IPS DF 4.7 (cell line): ENCODE measurements around the gene BLOC1S4.
"Not testable (repeated sequence)": the region's sequence is repeated elsewhere in the genome, so short reads cannot be mapped to it uniquely, and the experiment has no call there.

Source experiments
- DNase-seq: peaks from one replicate; pipeline ENCODE4 v3.0.0-alpha.2; 2013; ENCODE audit warnings: low spot score; ENCODE audit errors: extremely low read depth

Gene BLOC1S4, protein sequence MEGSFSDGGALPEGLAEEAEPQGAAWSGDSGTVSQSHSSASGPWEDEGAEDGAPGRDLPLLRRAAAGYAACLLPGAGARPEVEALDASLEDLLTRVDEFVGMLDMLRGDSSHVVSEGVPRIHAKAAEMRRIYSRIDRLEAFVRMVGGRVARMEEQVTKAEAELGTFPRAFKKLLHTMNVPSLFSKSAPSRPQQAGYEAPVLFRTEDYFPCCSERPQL

DNA sequence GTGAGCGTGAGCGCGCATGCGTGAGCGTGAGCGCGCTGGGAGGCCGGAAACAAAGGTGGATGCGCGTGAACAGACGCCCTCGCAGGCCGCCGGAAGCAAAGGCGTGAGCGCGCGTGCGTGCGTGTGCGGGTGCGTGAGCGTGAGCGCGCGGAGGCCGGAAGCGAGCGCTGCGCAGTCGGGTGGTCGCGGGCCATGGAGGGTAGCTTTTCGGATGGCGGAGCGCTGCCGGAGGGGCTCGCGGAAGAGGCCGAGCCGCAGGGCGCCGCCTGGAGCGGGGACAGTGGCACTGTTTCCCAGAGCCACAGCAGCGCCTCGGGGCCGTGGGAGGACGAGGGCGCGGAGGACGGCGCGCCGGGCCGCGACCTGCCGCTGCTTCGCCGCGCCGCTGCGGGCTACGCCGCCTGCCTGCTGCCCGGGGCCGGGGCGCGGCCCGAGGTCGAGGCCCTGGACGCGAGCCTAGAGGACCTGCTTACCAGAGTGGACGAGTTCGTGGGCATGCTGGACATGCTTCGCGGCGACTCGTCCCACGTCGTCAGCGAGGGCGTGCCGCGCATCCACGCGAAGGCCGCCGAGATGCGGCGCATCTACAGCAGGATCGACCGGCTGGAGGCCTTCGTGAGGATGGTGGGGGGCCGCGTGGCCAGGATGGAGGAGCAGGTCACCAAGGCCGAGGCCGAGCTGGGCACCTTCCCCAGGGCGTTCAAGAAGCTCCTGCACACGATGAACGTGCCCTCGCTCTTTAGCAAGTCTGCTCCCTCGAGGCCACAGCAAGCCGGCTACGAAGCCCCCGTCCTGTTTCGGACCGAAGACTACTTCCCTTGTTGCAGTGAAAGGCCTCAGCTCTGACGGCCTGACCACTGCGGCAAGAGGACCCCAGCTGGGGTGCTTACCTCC lies at the start of gene BLOC1S4:
TSS of gene BLOC1S4 (plus strand) at position 157 of the 894 bp plus-strand sequence. CDS start at position 193, 36 bp downstream.
- peak; percentile 74 for DNase-seq

DNA sequence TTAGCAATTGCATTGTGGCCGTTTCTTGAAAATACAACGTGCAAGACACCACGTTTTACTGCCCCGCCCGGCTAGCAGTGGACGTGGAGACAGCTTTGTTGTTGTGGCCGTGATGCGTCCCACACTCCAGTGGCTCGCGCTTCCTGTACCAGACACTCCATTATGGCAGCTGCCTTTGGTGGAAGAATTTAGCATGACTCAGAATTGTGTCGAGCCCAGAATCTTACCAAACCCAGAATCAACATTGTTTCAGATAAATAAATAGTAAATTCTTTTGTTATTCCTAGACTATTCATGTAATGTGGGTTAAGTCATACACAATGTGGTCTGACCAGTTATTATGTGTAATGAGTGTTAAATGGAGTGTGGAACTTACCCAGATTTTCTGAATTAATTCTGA lies 47.6 kb upstream of the BLOC1S4 start:
- no peak for DNase-seq

DNA sequence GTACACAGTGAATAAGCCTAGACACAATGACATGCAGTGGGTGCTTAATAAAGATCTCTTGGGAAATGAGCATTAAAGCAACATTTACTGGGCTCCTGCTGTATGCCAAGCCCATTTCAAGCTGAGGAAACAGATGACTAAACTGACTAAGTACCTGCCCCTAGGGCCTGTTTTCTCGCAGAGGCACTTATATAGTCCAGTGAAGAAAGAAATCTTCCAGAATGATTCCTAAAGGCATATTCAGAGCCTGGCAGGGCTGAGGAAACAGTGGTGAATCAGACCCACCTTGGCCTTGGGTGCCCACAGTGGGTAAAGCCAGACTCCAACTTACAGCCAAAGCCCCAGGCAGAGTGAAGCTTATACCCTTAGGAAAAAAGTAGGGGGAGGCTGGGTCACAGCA lies 44.3 kb upstream of the BLOC1S4 start:
- no peak for DNase-seq

GRCh38 chr4:6672131-6672530 lies 43.8 kb upstream of the BLOC1S4 start:
- DNase-seq = no peak

DNA sequence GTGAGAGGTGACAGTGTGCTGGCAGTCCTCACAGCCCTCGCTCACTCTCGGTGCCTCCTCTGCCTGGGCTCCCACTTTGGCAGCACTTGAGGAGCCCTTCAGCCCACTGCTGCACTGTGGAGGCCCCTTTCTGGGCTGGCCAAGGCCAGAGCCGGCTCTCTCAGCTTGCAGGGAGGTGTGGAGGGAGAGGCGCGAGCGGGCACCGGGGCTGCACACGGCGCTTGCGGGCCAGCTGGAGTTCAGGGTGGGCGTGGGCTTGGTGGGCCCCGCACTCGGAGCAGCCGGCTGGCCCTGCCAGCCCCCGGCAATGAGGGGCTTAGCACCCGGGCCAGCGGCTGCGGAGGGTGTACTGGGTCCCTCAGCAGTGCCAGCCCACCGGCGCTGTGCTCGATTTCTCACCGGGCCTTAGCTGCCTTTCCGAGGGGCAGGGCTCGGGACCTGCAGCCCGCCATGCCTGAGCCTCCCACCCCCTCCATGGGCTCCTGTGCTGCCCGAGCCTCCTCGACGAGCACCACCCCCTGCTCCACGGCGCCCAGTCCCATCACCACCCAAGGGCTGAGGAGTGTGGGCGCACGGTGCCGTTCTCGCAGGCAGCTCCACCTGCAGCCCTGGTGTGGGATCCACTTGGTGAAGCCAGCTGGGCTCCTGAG lies 43.3 kb upstream of the BLOC1S4 start:
- DNase-seq = not testable (repeated sequence)

DNA sequence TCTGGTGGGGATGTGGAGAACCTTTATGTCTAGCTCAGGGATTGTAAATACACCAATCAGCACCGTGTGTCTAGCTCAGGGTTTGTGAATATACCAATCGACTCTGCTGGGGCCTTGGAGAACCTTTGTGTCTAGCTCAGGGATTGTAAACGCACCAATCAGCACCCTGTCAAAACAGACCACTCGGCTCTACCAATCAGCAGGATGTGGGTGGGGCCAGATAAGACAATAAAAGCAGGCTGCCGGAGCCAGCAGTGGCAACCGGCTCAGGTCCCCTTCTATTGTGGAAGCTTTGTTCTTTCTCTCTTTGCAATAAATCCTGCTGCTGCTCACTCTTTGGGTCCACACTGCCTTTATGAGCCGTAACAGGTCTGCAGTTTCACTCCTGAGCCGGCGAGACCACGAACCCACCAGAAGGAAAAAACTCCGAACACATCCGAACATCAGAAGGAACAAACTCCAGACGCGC lies 42.7 kb upstream of the BLOC1S4 start:
- DNase-seq = not testable (repeated sequence)

GRCh38 chr4:6673660-6674499 lies 42.1 kb upstream of the BLOC1S4 start:
- peak; percentile 82 for DNase-seq

DNA sequence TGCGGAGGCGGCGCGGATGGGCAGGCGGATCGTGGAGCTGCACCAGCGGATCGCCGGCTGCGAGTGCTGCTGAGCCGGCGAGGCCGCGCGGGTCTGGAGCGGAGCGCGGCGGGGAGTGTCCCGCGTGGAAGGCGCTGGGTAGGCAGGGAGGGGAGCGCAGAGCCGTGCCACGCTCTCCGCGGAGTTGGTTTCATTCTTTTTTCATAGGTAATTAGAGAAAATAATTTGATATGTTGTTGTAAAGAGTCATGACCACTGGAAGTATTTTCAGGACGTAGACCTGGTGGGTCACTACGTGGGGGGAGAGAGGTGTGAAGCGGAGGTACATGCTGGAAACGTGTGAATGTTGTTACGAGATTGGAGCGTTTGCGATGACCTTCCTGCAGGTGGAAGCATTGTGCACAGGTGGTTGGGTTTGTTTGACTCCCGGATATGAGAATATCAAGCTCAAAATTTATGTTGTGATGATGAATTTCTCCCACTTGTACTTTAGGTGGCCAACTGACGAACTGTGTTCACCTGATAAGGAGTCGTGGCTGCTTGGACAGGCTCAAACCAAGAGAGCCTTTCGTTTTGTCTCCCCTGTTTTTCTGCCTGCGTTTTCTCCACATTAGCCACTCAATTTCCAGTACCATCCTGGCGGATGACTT lies 41.3 kb upstream of the BLOC1S4 start:
- DNase-seq = no peak

- DNase-seq = no peak
Observed at GRCh38 chr4:6676722-6677558, 39.0 kb upstream of the BLOC1S4 start.

- no peak for DNase-seq
Observed at GRCh38 chr4:6680372-6681034, 35.5 kb upstream of the BLOC1S4 start.

GRCh38 chr4:6681191-6681590 lies 34.8 kb upstream of the BLOC1S4 start:
- no peak for DNase-seq

DNA sequence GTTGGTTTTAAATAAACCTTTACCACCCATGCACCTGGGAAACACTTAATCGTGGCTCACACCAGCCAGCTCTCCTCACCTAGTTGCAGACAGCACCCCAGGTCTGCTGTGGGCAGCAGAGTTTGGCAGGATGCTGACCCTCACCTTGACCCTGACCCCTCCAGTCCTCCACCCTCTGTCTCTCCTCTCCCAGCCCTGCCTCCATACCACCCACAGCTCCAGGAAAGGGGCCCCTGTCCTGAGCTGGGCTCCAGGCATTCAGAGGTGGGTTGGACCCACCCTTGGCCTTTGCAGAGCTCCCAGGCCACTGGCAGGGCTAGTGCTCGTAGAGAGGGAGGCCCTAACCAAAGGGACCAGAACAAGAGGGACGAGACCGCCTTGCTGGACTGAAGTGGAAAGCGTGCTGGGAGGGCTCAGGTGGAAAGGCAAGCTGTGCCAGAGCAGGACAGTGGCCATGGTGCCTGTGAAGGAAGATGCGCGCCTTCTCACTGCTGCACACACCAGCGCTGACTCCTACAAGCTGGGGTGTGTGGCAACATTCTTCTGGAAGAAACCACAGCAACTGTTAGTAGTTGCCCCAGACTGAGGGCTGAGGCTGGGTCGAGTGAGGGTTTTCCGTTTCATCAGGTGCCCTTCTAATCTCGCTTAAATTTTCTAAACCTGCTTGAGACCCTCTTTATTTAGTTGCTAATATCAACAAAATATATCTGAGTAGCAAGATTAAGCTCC lies 32.9 kb upstream of the BLOC1S4 start:
- no peak for DNase-seq

DNA sequence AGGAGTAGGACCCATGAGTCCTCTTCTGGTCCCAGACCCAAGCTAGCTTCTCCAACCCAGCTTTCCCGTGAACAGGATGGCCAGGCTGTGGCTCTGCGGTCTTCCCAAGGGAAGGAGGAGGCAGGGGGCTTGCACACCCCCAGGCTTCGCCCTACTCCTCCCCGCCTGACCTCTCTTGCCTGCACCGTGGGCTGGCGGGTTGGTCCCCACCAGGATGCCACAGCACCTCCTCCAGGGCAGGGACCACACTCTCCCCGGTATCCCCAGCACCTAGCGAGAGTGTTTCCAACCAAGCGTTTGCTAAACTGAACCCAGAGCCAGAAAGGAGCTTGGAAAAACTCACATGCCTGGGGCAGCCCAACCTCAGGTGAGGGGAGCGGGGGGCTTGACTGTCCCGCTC lies 31.3 kb upstream of the BLOC1S4 start:
- no peak for DNase-seq

- no peak for DNase-seq
Observed at GRCh38 chr4:6686104-6686787, 29.7 kb upstream of the BLOC1S4 start.

GRCh38 chr4:6687947-6688878 lies 27.8 kb upstream of the BLOC1S4 start:
- DNase-seq = no peak

GRCh38 chr4:6688879-6689505 lies 27.0 kb upstream of the BLOC1S4 start:
- DNase-seq = no peak
